Measurements from ENCODE around the gene COL18A1.

Gene COL18A1

GRCh38 chr21:45455674-45456583 lies 51.0 kb downstream of the COL18A1 start:
- no peak for DNase-seq (ENCODE audit: low read depth)

GRCh38 chr21:45456584-45457160 lies 51.7 kb downstream of the COL18A1 start:
- no peak for DNase-seq (ENCODE audit: low read depth)

DNA sequence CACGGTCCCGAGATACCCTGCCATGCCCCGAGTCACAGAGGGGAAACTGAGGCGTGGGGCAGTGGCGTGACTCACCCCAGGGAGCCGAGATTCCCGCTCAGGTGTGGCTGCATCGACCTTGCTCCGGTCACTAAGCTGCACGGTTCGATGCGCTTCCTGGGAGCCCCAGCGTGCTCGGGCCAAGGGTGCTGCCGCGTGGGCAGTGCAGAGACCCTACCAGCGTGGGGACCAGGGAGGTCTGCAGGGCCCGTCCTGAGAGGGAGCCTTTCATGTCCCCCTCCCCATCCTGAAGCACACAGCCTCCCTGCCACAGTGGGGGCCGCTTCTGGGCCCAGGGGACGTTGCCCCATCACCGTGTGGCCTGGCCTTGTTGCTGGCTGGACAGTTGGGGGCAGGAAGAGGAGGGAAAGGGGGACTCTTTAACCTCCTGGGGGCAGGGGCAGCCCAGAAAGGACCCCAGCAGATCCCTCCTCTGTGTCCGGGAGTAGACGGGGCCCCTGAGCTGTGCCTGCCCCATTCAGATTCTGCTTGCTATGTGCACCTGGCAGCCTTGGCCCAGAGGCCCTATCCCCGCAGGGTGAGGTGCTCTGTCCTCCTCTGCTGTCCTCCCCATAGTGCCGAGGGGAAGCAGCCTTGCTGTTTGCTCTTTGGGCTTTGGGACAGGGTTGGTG lies 52.3 kb downstream of the COL18A1 start:
- no peak for DNase-seq (ENCODE audit: low read depth)

- DNase-seq (ENCODE audit: low read depth), result no peak
These were observed 52.8 kb downstream of the COL18A1 start for GRCh38 chr21:45457832-45458172.

GRCh38 chr21:45458281-45459170 lies 53.6 kb downstream of the COL18A1 start:
- DNase-seq (ENCODE audit: low read depth), result no peak

- no peak for DNase-seq (ENCODE audit: low read depth)
These were observed 54.4 kb downstream of the COL18A1 start for GRCh38 chr21:45459171-45460010.

GRCh38 chr21:45460011-45460565 lies 55.1 kb downstream of the COL18A1 start:
- DNase-seq (ENCODE audit: low read depth), result no peak

DNA sequence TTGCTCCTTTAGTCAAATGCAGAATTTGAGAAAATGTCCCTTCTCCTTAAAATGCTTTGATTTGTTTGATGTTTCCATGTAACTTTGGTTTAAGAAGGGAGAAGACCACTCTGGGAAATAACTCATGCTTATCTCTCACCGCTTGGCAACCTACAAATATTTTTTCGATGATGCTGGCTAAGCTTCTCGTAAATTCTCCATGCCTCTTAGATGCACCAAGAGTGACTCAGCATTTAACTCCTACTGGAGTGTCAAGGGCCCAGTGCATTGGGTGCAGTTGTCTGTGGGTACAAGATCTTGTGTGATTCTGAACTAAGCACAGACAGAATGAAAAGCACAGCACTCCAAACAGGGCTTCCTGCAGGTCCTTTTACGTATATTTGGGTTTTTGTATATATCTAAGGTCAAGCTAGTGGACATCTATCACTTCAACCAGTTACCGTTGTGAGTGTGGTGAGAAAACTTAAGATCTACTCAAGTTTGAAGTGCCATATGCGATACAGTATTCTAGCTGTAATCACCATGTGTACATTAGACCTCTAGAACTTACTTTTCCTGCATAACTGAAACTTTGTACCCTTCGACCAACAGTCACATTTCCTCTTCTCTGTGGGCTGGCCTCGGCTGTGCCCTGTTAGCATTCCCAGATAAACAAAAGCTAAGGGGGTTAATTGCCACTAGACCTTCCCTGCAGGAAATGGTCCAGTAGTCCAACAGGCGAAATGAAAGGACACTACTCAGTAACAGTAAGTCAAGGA lies 55.8 kb downstream of the COL18A1 start:
- peak; percentile 73 for DNase-seq (ENCODE audit: low read depth)

DNA sequence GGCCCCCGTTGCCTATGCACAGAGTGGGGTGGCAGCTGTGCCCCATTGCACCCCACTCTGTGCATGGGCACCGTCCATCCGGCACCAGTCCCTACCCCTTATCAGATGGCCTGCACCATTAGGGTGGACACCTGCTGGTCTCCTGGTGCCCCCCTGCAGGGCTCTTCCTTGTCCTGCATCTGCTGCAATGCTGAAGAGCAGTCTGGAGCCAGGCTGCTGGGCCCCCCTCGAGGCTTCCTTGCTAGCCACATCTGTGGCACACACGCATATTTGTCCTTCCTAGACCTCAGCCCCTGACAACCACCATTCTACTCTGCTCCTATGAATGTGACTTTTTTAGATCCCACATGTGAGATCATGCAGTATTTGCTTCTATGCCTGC lies 56.4 kb downstream of the COL18A1 start:
- no peak for DNase-seq (ENCODE audit: low read depth)

DNA sequence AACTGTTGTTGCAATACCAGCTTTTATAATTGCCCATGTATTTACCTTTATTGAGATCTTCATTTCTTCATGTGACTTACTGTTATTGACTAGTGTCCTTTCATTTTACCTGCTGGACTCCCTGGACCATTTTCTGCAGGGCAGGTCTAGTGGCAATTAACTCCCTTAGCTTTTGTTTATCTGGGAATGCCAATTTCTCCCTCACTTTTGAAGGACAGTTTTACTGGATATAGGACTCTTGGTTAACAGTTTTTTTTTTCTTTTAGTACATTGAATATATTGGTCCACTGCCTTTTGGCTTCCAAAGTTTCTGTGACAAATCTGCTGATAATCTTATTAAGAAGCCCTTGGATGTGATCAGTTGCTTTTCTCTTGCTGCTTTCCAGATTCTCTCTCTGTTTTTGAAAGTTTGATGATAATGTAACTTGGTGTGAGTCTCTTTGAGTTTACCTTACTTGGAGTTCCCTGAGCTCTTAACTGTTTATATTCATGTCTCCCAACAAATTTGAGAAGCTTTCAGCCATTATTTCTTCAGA lies 56.9 kb downstream of the COL18A1 start:
- no peak for DNase-seq (ENCODE audit: low read depth)

- DNase-seq (ENCODE audit: low read depth), result no peak
These were observed 58.9 kb downstream of the COL18A1 start for GRCh38 chr21:45463871-45464270.

DNA sequence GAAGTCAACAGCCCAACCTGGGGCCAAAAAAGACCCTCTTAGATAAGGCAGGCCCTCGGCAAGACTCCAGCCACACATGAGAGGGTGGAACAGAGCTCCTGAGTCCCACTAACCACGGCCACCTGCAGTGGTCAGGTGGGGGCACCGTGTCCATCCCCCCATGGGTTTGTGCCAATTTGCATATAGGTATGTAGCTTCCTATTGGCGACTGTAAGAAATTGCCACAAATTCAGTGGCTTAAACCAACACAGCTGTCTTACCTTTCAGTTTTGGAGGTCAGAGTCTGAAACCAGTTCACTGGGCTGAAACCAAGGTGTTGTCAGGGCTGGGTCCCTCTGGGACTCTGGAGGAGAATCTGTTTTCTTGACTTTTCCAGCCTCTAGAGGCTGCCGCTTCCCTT lies 59.3 kb downstream of the COL18A1 start:
- no peak for DNase-seq (ENCODE audit: low read depth)

DNA sequence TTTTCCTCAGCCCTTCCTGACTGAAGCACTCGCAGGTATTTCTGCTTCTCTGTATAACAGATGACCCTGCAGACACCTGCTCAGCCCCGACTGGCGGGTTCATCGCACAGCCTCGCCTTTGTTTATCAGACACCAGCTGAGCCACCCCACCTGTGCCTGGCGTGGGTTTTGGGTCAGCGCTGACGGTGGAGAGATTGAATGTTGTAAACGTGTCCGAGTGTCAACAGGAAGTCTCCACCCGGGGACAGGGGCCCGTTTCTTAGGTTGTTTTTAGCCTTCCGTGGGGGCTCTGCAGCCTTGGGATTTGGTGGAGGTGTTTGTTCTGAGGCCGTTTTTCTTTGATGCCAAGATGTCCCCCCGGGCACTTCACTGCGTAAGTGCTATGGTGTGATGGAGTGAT lies 60.1 kb downstream of the COL18A1 start:
- no peak for DNase-seq (ENCODE audit: low read depth)

DNA sequence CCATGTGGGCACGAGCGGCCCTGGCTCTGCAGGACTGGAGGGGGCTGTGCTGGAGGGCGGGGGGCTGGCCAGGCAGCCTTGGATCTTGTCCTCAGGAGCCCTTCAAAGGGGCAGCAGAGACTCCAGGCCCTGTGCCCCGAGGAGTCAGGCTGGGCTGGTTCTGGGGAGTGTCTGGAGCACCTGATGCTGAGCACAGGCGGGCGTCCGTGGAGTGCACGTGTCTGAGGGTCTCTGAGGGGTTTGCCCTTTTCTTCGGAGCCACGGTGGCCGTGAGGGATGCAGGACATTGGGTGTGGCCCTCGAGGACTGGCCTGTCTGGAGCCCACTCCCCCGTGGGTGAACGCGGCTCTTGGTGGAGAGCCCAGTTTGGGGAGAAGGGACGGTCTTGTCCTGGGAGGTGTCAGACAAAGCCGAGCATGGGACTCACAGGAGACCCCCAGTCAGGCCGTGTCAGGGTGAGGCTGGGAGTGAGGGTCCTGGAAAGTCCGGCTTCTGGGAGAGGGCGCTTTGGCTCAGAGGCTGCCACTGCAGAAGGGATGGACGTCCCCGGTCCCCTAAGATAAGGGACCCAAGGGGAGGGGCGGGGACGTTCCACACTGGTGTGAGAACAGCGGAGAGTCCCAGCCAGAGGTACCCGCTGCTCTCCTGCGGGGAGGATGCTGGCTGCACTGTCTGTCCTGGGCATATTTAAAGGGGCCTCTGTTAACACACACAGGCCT lies 60.8 kb downstream of the COL18A1 start:
- no peak for DNase-seq (ENCODE audit: low read depth)

GRCh38 chr21:45466330-45467220 lies 61.6 kb downstream of the COL18A1 start:
- DNase-seq (ENCODE audit: low read depth), result no peak

GRCh38 chr21:45467221-45467779 lies 62.3 kb downstream of the COL18A1 start:
- no peak for DNase-seq (ENCODE audit: low read depth)

DNA sequence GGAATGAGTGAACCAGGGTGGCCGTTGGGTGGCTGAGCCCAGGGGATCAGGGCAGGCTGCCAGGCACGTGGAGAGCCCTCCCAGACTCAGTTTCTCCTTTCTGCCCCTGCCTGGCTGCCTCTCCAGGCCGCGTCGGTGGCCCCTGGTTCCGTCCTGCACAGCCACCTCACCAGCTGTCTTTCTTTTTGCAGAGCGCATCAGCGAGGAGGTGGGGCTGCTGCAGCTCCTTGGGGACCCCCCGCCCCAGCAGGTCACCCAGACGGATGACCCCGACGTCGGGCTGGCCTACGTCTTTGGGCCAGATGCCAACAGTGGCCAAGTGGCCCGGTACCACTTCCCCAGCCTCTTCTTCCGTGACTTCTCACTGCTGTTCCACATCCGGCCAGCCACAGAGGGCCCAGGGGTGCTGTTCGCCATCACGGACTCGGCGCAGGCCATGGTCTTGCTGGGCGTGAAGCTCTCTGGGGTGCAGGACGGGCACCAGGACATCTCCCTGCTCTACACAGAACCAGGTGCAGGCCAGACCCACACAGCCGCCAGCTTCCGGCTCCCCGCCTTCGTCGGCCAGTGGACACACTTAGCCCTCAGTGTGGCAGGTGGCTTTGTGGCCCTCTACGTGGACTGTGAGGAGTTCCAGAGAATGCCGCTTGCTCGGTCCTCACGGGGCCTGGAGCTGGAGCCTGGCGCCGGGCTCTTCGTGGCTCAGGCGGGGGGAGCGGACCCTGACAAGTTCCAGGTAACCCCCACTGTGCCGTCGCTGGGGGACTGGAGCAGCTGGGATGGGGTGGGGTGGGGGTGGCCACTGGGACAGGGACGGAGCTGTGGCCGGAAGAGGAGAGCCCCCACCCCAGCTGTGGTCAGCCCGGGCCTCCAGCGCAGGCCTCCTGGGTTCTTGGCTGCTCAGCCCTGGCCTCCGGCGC lies 63.3 kb downstream of the COL18A1 start:
- DNase-seq (ENCODE audit: low read depth), result no peak

Data from non-pigmented ciliary epithelial cell (primary cell).